ENCODE data around the gene FBXO46. TPM values are rescaled to one million over a fixed set of nuclear protein-coding genes. Genes with fewer than 3 reads are reported as not detected.

FBXO46 gene
- total and polyA plus RNA-seq, 10 of the 15 experiments (the other 5 are each of a cell fraction or from before 2014, with no cell fraction given), result 2.5 to 61.5 (median 13.7) TPM

DNA sequence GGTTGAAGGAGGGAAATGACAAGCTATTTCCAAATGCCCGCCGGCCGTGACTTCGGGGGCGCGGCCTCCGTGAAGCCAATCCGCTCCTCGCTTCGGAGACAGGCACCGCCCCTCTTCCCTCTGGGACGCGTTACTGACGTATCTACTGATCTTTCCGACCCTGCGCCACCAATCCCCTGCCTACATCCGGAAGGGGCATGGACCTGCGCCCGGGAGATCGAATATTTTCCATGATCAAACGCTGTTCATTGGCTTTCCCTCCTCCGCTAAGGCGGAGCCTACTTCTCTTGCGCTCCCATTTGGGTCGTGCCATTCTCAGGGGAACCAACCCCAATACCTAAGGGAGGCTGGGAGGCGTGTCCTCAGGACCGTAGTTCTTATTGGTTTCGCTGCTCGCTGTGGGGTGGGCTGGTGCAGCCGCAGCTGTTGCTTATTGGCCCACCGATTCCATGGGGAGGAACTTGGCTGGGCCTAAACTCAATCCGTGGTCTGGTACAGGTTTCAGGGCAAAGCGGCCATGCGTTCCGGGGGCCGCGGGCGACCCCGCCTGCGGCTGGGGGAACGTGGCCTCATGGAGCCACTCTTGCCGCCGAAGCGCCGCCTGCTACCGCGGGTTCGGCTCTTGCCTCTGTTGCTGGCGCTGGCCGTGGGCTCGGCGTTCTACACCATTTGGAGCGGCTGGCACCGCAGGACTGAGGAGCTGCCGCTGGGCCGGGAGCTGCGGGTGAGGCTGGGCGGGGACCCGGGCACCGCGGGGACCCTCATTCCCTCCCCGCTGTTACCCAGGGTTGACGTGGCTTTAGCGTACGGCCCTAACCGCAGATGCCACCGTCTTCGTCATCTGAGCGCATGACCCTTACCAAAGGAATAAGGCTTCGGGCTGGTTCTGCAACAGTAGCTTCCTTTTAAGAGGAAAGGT, 38.2 kb downstream of the FBXO46 start, which contains the start of gene QPCTL (continued):
- TF ChIP-seq SIX5 (IDR thresholded peaks at IDR 0.05; ENCODE audit: low read depth, low read length, severe bottlenecking) (no peak), IKZF1 (conservative IDR thresholded peaks at IDR 0.05) (no peak), IRF3 (IDR thresholded peaks at IDR 0.05) (peak; percentile 74; the same call in 1 of the 2 replicates), PKNOX1 (IDR thresholded peaks at IDR 0.05) (peak; percentile 90), RCOR1 (conservative IDR thresholded peaks at IDR 0.05; ENCODE audit: low read depth, low read length) (no peak), CHD2 (IDR thresholded peaks at IDR 0.05; ENCODE audit: borderline replicate concordance, low read depth, low read length) (peak; percentile 86), SUZ12 (IDR thresholded peaks at IDR 0.05; ENCODE audit: unreplicated experiment) (no peak)
- TF ChIP-seq, protein P1, sequence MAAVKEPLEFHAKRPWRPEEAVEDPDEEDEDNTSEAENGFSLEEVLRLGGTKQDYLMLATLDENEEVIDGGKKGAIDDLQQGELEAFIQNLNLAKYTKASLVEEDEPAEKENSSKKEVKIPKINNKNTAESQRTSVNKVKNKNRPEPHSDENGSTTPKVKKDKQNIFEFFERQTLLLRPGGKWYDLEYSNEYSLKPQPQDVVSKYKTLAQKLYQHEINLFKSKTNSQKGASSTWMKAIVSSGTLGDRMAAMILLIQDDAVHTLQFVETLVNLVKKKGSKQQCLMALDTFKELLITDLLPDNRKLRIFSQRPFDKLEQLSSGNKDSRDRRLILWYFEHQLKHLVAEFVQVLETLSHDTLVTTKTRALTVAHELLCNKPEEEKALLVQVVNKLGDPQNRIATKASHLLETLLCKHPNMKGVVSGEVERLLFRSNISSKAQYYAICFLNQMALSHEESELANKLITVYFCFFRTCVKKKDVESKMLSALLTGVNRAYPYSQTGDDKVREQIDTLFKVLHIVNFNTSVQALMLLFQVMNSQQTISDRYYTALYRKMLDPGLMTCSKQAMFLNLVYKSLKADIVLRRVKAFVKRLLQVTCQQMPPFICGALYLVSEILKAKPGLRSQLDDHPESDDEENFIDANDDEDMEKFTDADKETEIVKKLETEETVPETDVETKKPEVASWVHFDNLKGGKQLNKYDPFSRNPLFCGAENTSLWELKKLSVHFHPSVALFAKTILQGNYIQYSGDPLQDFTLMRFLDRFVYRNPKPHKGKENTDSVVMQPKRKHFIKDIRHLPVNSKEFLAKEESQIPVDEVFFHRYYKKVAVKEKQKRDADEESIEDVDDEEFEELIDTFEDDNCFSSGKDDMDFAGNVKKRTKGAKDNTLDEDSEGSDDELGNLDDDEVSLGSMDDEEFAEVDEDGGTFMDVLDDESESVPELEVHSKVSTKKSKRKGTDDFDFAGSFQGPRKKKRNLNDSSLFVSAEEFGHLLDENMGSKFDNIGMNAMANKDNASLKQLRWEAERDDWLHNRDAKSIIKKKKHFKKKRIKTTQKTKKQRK (IDR thresholded peaks at IDR 0.05; ENCODE audit: low read depth, low read length), result peak; percentile 34; the same call in 1 of the 2 replicates
